NCI-H2029 treated with DMSO at 0.1 percent for 48 hours (cell line): ENCODE results near the gene POLD3.
"Not testable (repeated sequence)": the region's sequence is repeated elsewhere in the genome, so short reads cannot be mapped to it uniquely, and the experiment has no call there.

Source experiments
- DNase-seq: peaks from one replicate; lab custom pipeline; 2025; lab: John Stamatoyannopoulos, UW

POLD3 gene

GRCh38 chr11:74638869-74639268 is 46.5 kb downstream of the POLD3 start:
- DNase-seq = no peak

- DNase-seq = no peak
Observed at GRCh38 chr11:74639533-74639932, 47.2 kb downstream of the POLD3 start.

- DNase-seq = no peak
Observed at GRCh38 chr11:74641289-74641688, 48.9 kb downstream of the POLD3 start.

GRCh38 chr11:74641905-74642304 is 49.5 kb downstream of the POLD3 start:
- DNase-seq = no peak

GRCh38 chr11:74642912-74643311 is 50.5 kb downstream of the POLD3 start:
- no peak for DNase-seq

GRCh38 chr11:74644081-74644480 is 51.7 kb downstream of the POLD3 start:
- DNase-seq = no peak

- no peak for DNase-seq
Observed at GRCh38 chr11:74646215-74646614, 53.8 kb downstream of the POLD3 start.

- no peak for DNase-seq
Observed at GRCh38 chr11:74646954-74647353, 54.6 kb downstream of the POLD3 start.

GRCh38 chr11:74647404-74647803 is 55.0 kb downstream of the POLD3 start:
- DNase-seq = no peak

- no peak for DNase-seq
Observed at GRCh38 chr11:74647831-74648230, 55.4 kb downstream of the POLD3 start.

GRCh38 chr11:74648894-74649293 is 56.5 kb downstream of the POLD3 start:
- DNase-seq = no peak

GRCh38 chr11:74650498-74650897 is 58.1 kb downstream of the POLD3 start:
- peak; percentile 99 for DNase-seq

- no peak for DNase-seq
Observed at GRCh38 chr11:74654976-74655375, 62.6 kb downstream of the POLD3 start.

- not testable (repeated sequence) for DNase-seq
Observed at GRCh38 chr11:74659124-74659523, 66.7 kb downstream of the POLD3 start.

- no peak for DNase-seq
Observed at GRCh38 chr11:74662487-74663103, 70.2 kb downstream of the POLD3 start.

GRCh38 chr11:74663315-74663714 is 70.9 kb downstream of the POLD3 start:
- DNase-seq = no peak

GRCh38 chr11:74669211-74670160 is 77.1 kb downstream of the POLD3 start:
- no peak for DNase-seq

GRCh38 chr11:74670171-74670570 is 77.8 kb downstream of the POLD3 start:
- no peak for DNase-seq

GRCh38 chr11:74671520-74672196 is 79.3 kb downstream of the POLD3 start:
- DNase-seq = no peak

GRCh38 chr11:74672332-74672955 is 80.1 kb downstream of the POLD3 start:
- no peak for DNase-seq

GRCh38 chr11:74672956-74673692 is 80.7 kb downstream of the POLD3 start:
- DNase-seq = peak; percentile 57
